Right cardiac atrium (tissue), 5 donors: ENCODE results near the gene SERPINB10. TPM values are rescaled to one million over a fixed set of nuclear protein-coding genes. Genes with fewer than 3 reads are reported as not detected.
A peak's percentile ranks its signal among the peaks of the same experiment; 100 is the strongest.

ENCODE experiments used
- ATAC-seq, 2 donors: fragments of 200-7000 bp; cut with Tn5 transposase; one replicate each; pipeline versions ENCODE4 v1.8.0 to v1.9.1; 2020; ENCODE audit warnings: moderate library complexity in 2 of 2, mild to moderate bottlenecking in 1 of 2
- DNase-seq, 3 donors: peaks; one replicate each; pipeline ENCODE4 v3.0.0-alpha.2; 2020
- H3K27ac ChIP-seq: one replicate; pipeline ENCODE4 v1.5.1; 2013; ENCODE audit warnings: mild to moderate bottlenecking, low read length, control low read depth, moderate library complexity
- H3K27me3 ChIP-seq: one replicate; pipeline ENCODE4 v1.6.1; 2013; ENCODE audit not compliant: control insufficient read depth, insufficient read depth
- H3K4me1 ChIP-seq: one replicate; pipeline ENCODE4 v1.6.1; 2013; ENCODE audit warnings: low read length; ENCODE audit not compliant: control insufficient read depth, insufficient read depth
- H3K4me3 ChIP-seq: one replicate; pipeline ENCODE4 v1.5.1; 2013; ENCODE audit warnings: low read length, control low read depth
- H3K9me3 ChIP-seq: one replicate; pipeline ENCODE4 v1.6.1; 2013; ENCODE audit warnings: low read length; ENCODE audit not compliant: control insufficient read depth
- WGBS: extraction: QIAGEN DNeasy Blood & Tissue Kit; methylation state at CpG from one replicate; pipeline ENCODE4 v1.1.7; 2013; 5-methylcytosine and 5-hydroxymethylcytosine counted together
- intact Hi-C, 4 donors: fragments of 100-400 bp; cut with DNase I; formaldehyde crosslinking; loops; one replicate each; pipeline versions ENCODE4 v1.11.0 to v1.14.0; 2022 to 2023
- polyA plus RNA-seq: library from polyadenylated mRNA; stranded (reverse); fragments of 200-250 nt; gene quantifications from one replicate; pipeline ENCODE4 v1.2.3, GENCODE V29; 2013
- total RNA-seq, 4 donors: library from RNA; stranded (reverse); fragmentation: NEBNext Ultra II Directional; extraction: Animal tissue kit (Norgen Biotek cat#: 25700); gene quantifications; one replicate each; pipeline ENCODE4 v1.2.1, GENCODE V29; 2021
- donor health status: healthy with polysubstance abuse.
- donor health status: DM: no; HTN: yes; CAD: no.
- donor health status: DM: no; HTN: no; CAD: no.
- donor health status: DM: no; HTN: yes; CAD: no; lungs with severe emphysema.
- donor health status: DM: yes; HTN: yes; CAD: no.

The SERPINB10 gene
- total and polyA plus RNA-seq, 5 donors: not detected

DNA sequence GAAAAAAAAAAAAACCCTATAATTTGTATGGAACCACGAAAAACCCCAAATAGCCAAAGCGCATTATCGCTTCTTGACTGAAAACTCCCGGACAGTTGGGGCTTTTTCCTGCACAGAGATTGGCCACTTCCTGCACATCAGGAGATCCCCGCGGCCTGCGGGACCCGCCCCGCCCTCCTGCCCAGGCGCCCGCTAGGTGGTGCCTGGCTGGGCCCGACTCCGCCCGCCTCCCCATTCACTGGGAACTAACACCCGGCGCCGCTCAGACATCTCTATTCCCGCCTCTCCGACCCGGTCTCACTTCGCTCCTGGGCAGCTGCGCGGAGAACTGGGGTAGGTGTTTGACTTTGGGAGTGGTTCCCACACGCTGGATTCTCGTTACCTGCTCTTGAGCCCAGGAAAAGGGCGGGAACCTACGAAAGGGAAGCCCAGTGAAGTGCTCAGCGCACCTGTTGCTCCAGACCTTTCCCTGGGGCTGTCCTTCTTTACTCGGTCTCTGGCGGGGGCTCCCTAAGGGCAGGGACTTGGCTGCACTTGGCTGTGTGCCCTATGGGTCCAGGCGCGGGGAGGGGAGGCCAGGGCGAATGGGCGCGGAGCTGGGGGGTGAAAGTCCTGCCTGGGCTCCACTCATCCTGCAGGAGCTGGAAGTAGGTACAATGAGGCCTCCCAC, 41.4 kb downstream of the SERPINB10 start, which contains the start of gene HMSD:
Gene HMSD, plus strand, starts transcription at position 234 of the 670 bp plus-strand sequence. CDS start 4,155 bp downstream, outside the sequence.
- Histone ChIP-seq H3K27me3 (no peaks in the 10 kb centered on the region), H3K4me3 (peak within 1 kb of the TSS; percentile 53), H3K27ac (no peak within 1 kb of the TSS), H3K9me3 (no peaks in the 10 kb centered on the region), H3K4me1 (no peaks in the 10 kb centered on the region)
- ATAC-seq: peak; percentile 91 to 95
- 12% methylated on average over 35 of the region's 35 CpGs for WGBS
- intact Hi-C loops: no loop called here
- DNase-seq: peak; percentile 62 to 82 (median 80)

- no peaks in the 10 kb centered on the region for H3K4me1 ChIP-seq
- no peaks in the 10 kb centered on the region for H3K27me3 ChIP-seq
- intact Hi-C loops: no loop called here
- H3K9me3 ChIP-seq: no peaks in the 10 kb centered on the region
- H3K27ac ChIP-seq: no peak overlapping the region
- WGBS: 81% methylated on average over 4 of the region's 4 CpGs
- no peak overlapping the region for H3K4me3 ChIP-seq
- DNase-seq: no peak
- ATAC-seq: no peak
Measured at GRCh38 chr18:63951302-63951705, 43.5 kb downstream of the SERPINB10 start.

DNA sequence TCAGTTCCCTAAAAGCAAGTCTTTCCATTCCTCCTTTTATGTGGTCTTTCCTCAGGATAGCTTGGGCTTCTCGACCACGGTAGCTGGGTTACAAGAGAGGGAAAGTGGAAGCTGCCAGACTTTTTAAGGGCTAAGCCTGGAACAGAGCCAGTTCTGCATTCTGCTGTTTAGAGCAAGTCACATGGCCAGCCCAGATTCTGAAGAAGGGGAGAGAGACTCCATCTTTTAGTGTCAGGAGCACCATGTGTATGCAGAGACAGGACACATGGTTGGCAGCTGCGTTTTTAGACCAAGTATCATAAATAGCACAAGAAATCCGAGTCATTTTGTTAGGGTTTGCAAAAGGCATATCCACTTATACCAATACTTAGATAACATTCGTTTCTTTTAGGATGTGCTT, 46.1 kb downstream of the SERPINB10 start:
- WGBS: 42% methylated on average over 5 of the region's 5 CpGs
- H3K4me3 ChIP-seq: no peak overlapping the region
- no peaks in the 10 kb centered on the region for H3K9me3 ChIP-seq
- H3K27me3 ChIP-seq: no peaks in the 10 kb centered on the region
- intact Hi-C loops: no loop called here
- ATAC-seq (no peak), DNase-seq (no peak)
- H3K27ac ChIP-seq: no peak overlapping the region
- H3K4me1 ChIP-seq: no peaks in the 10 kb centered on the region

GRCh38 chr18:63956755-63957154, 49.0 kb downstream of the SERPINB10 start:
- no peak for ATAC-seq
- DNase-seq: no peak
- Histone ChIP-seq H3K27ac (no peak overlapping the region), H3K4me1 (no peaks in the 10 kb centered on the region), H3K9me3 (no peaks in the 10 kb centered on the region), H3K4me3 (no peak overlapping the region), H3K27me3 (no peaks in the 10 kb centered on the region)
- intact Hi-C loops: no loop called here
- WGBS: 78% methylated on average over 4 of the region's 4 CpGs

DNA sequence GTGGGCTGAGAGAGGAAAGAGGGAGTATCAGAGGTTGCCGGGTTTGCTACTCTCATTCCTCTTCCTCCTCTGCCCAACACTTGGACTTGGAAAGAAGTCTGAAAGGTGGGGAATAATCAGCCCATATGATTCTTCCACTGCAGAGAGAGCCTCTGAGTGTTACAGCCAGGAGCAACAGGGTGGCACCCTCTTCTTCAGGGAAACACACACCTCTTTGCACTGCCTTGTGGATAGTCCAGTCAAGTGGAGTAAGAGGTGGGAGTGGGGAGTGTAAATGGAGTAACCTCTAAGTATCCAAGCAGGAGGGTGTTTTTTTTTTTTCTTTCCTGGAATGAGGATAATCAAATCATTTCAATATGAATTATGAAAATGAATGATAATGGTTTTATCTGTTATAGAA, 53.1 kb downstream of the SERPINB10 start:
- Histone ChIP-seq H3K4me1 (no peaks in the 10 kb centered on the region), H3K4me3 (no peak overlapping the region), H3K27me3 (no peaks in the 10 kb centered on the region), H3K27ac (no peak overlapping the region), H3K9me3 (no peaks in the 10 kb centered on the region)
- DNase-seq: no peak
- no peak for ATAC-seq
- intact Hi-C loops: no loop called here
- WGBS: 44% methylated on average over 1 of the region's 1 CpG

DNA sequence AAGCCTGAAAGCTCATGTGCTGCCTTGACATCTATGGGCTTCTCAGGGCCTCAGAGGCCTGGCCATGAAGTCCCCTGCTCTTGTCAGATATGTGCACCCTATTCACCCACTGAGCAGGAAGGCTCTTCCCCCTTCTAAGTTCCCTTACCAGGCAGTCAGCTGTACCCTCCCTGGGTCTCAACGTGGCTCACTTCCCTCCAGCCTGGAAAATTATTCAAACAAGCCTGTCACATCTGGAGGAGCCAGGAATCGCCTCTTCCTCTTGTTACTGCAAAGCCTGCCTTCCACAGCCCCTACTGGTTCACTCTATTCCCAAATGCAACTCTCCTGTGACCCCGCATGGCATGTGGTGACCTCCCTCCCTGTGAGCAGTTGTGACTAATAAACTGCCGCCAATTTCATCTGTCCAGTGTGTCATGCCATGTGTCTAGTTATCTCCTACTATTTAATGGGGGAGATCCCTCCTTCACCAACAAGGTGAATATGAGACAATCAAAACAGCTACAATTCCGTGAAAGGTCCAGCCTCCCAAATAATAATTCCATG, 53.8 kb downstream of the SERPINB10 start:
- Histone ChIP-seq H3K4me3 (no peak overlapping the region), H3K9me3 (no peaks in the 10 kb centered on the region), H3K27me3 (no peaks in the 10 kb centered on the region), H3K27ac (no peak overlapping the region), H3K4me1 (no peaks in the 10 kb centered on the region)
- intact Hi-C loops: no loop called here
- ATAC-seq (no peak), DNase-seq (no peak)
- WGBS: 67% methylated on average over 5 of the region's 5 CpGs

DNA sequence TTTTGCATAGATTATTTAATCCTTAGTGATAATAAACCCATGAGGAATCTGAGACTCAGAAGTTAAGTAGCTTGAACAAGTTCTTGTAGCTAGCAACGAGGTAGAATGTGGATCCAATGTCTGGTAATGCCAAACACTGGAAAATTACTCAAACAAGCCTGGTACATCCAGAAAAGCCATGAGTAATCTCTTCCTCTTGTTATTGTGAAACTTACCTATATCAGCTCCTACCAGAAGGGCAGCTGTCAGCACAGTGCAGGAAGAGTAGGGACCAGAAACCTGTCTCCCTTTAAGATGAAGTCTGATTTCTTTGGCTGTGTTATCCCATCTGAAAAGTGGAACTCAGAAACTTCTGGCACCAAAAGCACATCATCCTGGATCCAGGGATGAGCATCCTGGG, 54.4 kb downstream of the SERPINB10 start:
- intact Hi-C loops: no loop called here
- H3K4me1 ChIP-seq: no peaks in the 10 kb centered on the region
- WGBS: 36% methylated on average over 1 of the region's 1 CpG
- H3K4me3 ChIP-seq: no peak overlapping the region
- DNase-seq (no peak), ATAC-seq (no peak)
- H3K9me3 ChIP-seq: no peaks in the 10 kb centered on the region
- H3K27me3 ChIP-seq: no peaks in the 10 kb centered on the region
- no peak overlapping the region for H3K27ac ChIP-seq

- H3K27ac ChIP-seq: no peak overlapping the region
- no peaks in the 10 kb centered on the region for H3K4me1 ChIP-seq
- 45% methylated on average over 1 of the region's 1 CpG for WGBS
- DNase-seq (peak in 2 of 3 donors; percentile 40 to 47), ATAC-seq (peak; percentile 45 to 69)
- no peaks in the 10 kb centered on the region for H3K27me3 ChIP-seq
- intact Hi-C loops: no loop called here
- H3K9me3 ChIP-seq: no peaks in the 10 kb centered on the region
- no peak overlapping the region for H3K4me3 ChIP-seq
Measured at GRCh38 chr18:63963615-63964256, 56.0 kb downstream of the SERPINB10 start.

- ATAC-seq (no peak), DNase-seq (no peak)
- Histone ChIP-seq H3K4me3 (no peak overlapping the region), H3K27ac (no peak overlapping the region), H3K4me1 (no peaks in the 10 kb centered on the region), H3K9me3 (no peaks in the 10 kb centered on the region), H3K27me3 (no peaks in the 10 kb centered on the region)
- intact Hi-C loops: no loop called here
Measured at GRCh38 chr18:63964908-63965307, 57.1 kb downstream of the SERPINB10 start.

DNA sequence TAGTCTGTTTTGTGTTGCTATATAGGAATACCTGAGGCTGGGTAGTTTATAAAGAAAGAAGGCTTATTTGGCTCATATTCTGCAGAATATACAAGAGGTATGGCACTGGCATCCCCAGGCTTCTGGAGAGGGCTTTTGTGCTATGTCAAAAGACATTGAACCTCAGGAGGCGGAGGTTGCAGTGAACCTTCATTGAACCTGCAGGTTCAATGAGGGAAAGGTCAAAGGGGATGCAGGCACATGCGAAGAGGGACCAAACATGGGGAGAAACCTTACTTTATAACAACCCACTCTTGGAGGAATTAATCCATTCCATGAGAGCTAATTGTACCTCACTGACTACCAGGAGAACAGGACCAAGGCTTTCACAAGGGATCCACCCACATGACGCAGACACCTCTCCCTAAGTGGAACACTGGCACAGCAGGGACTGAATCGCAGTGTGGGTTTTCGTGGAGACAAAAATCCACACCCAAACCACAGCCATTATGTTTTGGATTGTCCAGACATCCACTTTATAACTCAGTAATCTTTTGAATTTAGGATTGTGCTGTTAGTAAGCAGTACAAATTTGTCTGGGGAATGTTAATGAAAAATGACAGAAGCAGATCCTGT, 58.1 kb downstream of the SERPINB10 start:
- ATAC-seq (no peak), DNase-seq (no peak)
- Histone ChIP-seq H3K27me3 (no peaks in the 10 kb centered on the region), H3K27ac (no peak overlapping the region), H3K4me3 (no peak overlapping the region), H3K9me3 (no peaks in the 10 kb centered on the region), H3K4me1 (no peaks in the 10 kb centered on the region)
- intact Hi-C loops: no loop called here
- WGBS: 81% methylated on average over 5 of the region's 5 CpGs
